Erythroblast (primary cell): Measurements from ENCODE around the gene CRTC1.

Source experiments
- GATA1 ChIP-seq: IDR thresholded peaks from 2 replicates; pipeline ENCODE4 v1.6.1; 2011; ENCODE audit warnings: low read depth, mild to moderate bottlenecking, control low read depth, low read length, moderate library complexity
- POLR2A ChIP-seq: IDR thresholded peaks from 2 replicates; pipeline ENCODE4 v1.6.1; 2011; ENCODE audit warnings: mild to moderate bottlenecking, low read length

- TF ChIP-seq POLR2A (no peak), GATA1 (no peak)
Measured at GRCh38 chr19:18717601-18718000, 34.1 kb downstream of the CRTC1 start.
